ENCODE measurements around the gene PPIL4.

GRCh38 chr6:149483334-149483725 lies 62.5 kb downstream of the PPIL4 start:
- TF ChIP-seq CTCF (IDR thresholded peaks at IDR 0.05; ENCODE audit: extremely low read depth in 1 of 2, insufficient read depth in 1 of 2, low read depth in 1 of 2, low read length in 2 of 2), result no peak
- TF ChIP-seq POLR2A (IDR thresholded peaks at IDR 0.05; ENCODE audit: low read depth, low read length), result no peak
- TF ChIP-seq JUN (IDR thresholded peaks at IDR 0.05; ENCODE audit: borderline replicate concordance, insufficient read depth, insufficient read length, low read depth), result no peak
